ENCODE data around the gene YDJC.
"Not testable (repeated sequence)": the region's sequence is repeated elsewhere in the genome, so short reads cannot be mapped to it uniquely, and the experiment has no call there.

The YDJC gene, protein sequence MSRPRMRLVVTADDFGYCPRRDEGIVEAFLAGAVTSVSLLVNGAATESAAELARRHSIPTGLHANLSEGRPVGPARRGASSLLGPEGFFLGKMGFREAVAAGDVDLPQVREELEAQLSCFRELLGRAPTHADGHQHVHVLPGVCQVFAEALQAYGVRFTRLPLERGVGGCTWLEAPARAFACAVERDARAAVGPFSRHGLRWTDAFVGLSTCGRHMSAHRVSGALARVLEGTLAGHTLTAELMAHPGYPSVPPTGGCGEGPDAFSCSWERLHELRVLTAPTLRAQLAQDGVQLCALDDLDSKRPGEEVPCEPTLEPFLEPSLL

DNA sequence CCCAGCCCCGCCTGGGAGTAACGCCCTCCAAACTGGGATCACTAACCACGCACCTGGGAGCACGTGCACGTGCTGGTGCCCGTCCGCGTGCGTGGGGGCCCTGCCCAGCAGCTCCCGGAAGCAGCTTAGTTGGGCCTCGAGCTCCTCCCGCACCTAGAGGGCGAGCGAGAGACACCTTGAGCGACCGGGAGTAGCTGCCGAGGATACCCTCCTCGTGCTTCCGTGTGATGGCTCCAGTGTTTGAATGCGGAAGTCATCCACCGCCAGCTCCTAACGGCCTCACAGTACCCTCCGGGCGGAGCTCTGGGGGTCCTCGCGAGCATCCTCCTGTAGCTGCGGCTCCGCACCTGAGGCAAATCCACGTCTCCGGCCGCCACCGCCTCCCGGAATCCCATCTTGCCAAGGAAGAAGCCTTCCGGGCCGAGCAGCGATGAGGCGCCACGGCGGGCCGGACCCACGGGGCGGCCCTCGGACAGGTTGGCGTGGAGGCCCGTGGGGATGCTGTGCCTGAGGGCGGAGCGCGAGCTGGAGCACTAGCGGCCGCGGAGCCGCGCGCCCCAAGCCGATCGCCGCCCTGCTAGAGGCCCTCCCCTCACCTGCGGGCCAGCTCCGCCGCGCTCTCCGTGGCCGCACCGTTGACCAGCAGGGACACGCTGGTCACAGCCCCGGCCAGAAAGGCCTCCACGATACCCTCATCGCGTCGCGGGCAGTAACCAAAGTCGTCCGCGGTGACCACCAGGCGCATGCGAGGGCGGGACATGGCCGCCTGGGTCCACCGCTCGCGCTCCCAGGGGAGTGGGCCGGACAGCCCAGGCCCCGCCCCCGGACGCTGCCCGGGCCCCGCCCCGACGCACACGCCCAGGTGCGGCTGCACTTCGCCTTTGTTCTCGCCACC is at the start of gene YDJC:
Gene YDJC, minus strand, starts transcription at position 768 of the 895 bp plus-strand sequence. Its CDS starts 8 bp downstream, at position 760.
- DNase-seq = peak; percentile 76

DNA sequence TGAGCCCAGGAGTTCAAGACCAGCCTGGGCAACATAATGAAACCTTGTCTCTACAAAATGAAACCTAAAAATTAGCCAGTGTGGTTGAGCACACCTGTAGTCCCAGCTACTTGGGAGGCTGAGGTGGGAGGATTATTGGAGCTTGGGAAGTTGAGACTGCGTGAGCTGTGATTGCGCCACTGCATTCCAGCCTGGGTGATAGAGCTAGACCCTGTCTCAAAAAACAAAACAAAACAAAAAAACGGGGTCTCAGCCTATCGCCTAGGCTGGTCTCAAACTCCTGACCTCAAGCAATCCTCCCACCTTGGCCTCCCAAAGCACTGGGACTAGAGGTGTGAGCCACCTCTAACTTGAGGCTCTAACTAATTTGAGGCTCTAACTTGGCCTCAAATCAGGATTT is 49.6 kb upstream of the YDJC start:
- no peak for DNase-seq

DNA sequence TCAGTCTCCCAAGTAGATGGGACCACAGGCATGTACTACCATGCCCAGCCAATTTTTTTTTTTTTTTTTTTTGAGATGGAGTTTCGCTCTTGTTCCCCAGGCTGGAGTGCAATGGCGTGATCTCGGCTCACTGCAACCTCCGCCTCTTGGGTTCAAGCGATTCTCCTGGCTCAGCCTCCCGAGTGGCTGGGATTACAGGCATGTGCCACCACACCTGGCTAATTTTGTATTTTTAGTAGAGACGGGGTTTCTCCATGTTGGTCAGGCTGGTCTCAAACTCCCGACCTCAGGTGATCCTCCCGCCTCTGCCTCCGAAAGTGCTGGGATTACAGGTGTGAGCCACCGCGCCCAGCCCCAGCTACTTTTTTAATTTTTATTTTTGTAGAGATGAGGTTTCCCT is 49.0 kb upstream of the YDJC start:
- DNase-seq = not testable (repeated sequence)

DNA sequence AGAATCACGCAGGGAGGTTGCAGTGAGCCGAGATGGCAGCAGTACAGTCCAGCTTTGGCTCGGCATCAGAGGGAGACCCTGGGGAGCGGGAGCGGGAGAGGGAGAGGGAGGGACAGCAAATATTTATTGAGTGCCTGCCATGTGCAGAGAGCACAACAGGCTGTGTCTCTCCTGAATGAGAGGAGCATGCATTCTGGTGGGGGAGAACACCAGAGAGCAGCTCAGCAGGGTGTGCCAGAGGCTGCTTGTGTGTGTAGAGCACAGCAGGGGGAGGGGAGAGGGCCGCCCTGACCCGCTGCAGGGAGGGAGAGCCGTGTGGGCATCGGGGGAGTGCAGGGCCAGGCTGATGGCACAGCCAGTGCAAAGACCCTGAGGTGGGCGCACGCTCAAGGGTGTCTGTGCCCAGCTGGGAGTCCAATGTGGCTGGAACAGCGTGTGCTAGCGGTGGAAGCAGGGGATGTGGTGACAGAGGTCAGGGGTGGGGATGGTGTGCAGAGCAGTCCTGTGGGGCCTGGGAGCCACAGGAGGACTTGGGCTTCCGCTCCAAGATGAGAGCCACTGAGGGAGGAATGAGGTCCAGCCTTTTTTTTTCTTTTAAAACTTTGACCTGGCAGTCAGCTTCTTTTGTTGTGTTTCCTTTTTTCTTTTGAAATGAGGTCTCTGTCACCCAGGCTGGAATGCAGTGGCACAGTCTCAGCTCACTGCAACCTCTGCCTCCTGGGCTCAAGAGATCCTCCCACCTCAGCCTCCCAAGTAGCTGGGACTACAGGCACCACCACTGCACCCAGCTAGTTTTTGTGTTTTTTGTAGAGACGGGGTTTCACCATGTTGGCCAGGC is 48.0 kb upstream of the YDJC start:
- no peak for DNase-seq

DNA sequence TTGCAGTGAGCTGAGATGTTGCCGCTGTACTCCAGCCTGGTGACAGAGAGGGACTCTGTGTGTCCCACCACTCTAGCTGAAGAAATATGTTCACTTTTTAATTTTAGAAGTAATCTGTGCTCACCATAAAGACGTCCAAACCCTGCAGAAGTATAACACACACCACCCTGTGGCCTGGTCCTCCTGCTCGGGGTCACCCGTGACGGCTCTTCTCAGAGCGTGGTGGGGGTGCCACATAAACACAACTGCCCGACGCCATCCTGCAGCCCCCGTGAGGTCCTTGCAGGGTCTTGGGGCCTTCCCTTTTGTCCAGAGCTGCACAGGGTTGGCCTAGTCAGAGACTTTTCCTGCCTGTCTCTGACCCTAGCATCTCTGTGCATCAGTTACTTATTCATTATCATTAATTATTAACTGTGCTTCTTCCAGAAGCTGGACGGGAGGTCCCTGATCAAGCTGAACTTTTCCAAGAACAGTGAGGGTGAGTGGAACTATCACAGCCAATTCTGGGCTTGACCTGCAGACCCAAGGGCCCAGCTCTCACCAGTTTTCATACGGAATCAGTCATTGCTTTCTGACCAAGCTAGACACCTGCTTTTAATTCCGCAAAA is 44.9 kb upstream of the YDJC start:
- no peak for DNase-seq

DNA sequence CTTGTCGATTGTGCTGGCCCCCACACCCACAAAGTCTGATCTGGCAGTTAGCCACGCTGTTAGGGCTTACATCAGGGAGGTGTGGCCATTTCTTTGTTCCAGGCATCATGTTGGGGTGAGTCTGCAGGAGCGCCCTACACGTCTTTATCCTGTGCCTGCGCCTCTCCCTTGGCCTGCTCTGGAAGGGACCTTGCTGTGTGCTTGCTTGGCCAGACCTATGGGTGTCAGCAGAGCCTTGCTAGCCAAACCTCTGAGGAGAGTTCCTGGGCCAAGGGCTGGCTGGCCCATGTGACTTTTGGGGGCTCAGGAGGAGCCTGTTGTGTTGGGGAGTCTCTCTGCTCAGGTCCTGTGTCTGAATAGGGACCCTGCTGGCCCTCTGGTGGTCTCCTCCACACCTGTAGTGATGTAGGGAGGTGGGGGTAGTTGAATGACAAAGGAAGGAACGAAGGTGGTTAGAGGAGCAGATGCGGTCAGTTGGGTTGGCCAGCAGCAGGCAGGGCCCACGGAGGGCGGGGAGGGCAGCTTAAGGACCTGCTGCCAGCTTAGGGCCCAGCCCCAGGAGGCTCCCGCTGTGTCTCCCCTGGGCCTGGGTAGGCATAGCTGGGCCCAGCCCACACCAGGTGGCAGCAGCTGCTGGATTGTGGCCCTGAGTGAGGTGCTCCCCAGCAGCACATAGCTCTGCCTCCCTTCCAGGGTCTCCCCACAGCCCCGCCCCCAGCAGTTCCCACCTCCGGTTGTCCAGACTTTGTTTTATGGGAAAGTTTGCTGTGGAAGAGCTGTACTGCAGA is 43.9 kb upstream of the YDJC start:
- no peak for DNase-seq

DNA sequence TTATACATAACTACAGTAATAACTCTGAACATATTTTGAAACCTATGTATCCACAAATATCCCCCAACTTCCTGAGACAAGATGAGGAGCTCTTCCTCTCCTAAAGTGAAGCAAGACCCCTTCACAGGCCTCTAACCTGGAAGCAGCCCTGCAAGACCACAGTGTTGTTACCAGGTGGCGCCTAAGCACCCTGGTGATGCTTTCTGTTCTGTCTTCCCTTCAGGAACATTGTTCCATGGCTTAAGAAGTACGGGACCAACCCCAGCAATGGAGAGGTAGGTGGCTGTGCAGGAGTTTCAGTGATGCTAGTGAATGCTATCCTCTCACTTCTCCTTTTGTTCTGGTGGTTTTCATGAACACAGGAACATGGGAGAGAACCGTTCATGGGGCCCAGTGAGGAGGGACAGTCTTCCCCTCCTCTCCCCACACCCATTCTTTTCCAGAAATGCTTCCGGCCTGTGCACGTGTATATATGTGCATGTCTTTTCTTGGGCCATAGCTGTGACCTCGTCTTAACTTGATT is 42.3 kb upstream of the YDJC start:
- no peak for DNase-seq

DNA sequence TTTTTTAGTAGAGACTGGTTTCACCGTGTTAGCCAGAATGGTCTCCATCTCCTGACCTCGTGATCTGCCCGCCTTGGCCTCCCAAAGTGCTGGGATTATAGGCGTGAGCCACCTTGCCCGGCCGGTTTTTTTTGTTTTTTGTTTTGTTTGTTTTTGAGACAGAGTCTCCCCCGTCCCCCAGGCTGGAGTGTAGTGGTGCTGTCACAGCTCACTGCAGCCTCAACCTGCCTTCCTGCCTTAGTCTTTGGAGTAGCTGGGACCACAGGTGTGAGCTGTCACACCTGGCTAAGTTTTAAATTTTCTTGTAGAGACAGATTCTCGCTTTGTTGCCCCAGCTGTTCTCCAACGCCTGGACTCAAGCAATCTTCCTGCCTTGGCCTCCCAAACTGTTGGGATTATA is 39.2 kb upstream of the YDJC start:
- DNase-seq = no peak

DNA sequence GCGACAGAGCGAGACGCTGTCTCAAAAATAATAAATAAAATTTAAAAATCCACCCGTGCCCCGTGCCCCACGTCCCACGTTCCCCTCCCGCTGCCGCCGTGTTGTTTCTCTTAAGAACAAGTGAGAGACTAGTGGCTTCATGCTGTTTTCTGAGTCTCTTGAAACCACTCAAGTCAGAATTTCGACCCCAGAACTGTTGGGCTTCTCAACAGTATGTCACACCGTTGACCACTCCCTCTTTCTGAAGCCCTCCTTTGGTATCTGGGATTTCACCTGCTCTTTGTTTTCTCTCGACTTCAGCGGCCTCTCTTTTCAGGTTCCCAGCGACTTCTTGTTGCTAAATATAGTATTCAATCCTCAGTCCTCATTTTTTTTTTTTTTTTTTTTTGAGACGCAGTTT is 37.0 kb upstream of the YDJC start:
- no peak for DNase-seq

DNA sequence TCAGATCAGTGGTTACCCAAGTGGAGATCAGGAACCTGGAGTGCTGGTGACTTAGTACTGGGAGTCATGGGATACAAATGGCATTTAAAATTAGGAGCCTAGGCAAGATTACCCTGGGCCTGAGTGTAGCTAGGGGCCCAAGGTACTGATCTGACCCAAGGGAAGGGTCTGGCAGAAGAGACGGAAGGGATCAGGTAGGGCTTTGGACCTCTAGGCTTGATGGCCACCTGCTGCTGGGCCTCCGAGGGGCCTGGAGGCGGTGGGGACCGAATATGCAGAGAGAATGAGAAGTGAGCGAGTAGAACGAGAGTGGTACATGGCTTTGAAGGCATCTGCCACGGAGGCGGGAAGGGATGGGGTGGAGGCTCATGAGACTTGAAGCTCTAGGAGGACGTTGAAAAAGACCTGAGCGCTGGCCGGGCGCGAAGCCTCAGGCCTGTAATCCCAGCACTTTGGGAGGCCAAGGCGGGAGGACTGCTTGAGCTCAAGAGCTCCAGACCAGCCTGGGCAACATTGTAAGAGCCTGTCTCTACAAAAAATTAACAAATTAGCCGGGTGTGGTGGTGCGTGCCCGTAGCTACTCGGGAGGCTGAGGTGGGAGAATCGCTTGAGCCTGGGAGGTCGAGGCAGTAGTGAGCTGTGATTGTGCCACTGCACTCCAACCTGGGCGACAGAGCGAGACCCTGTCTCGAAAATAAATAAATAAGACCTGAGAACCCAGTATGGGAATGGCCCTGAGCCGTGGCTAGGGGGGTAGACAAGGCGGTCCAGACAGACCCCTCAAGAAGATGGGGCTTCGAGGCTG is 35.4 kb upstream of the YDJC start:
- no peak for DNase-seq

DNA sequence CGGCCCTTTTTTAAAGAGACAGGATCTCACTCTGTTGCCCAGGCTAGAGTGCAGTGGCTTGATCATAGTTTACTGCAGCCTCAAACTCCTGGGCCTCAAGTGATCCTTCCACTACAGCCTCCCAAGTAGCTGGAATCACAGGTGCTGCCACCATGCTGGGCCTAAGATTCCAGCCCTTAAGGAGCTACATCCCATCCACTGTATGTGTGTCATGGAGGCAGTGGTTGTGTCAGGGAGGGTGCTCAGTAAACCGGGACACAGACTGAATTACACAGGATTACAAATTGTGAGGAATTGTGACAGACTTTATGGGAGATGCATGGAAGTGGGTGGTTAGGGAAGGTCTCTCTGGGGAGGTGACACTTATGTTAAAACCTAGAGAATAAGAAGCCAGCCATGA is 33.9 kb upstream of the YDJC start:
- no peak for DNase-seq

DNA sequence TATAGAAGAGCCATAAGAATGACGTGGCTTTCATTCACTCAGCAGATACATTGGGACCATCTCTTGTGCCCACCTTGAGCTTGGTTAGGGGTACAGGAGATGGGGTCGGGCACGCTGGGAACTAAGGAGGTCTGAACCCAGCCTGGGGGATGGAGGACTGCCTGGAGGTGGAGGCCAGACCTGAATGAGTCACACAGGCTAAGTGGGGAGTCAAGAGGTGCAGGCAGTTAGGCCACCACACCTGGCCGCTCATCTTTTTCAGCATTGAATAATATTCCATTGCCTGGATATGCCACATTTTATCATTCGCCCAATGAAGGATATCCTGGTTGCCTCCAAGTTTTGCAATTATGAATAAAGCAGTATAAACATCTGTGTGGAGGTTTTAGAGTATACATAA is 32.2 kb upstream of the YDJC start:
- no peak for DNase-seq

DNA sequence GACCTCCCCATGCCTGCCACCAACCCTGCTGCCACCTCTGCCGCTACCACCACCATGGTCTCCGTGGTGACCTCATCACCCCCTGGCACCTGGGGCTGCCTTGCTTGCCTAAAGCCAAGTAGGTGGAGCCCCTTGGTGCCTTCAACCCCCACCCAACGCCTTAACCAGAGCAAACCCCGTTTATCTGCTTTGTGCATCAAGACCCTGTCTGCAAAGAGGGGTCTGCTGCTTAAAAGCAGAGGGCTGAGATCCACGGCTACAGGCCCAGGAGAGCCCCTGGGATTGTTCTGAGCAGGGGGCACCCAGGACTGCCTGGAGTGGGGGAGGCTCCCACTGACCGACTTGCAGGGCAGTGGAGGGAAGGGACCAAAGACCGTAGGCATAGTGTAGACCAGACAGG is 31.1 kb upstream of the YDJC start:
- DNase-seq = no peak

DNA sequence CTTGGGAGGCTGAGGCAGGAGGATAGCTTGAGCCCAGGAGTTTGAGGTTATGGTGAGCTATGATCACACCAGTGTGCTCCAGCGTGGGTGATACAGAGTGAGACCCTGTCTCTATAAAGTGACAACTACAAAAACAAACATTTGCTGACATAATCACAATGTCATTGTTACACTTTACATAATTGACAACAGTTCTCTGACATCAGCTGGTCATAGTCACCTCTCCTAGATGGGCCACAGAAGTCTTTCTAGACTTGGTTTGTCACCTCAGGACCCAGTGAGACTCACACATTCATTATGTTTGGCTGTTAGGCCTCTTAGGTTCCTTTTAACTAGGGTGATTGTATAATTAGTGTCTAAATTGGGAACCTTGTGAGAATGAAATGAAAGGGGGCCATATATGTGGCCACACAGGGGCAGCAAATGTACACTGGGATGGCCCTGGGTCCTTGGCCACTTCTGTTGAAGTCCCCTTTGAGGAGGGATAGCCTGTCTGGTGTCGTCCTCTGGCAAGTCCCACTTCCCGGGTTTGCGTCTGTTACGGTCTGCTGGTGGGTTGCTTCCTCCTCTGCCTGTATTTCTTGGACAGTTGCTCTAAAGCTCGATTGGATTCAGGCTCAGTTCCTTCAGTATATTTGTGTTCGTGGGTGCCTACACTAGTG is 30.2 kb upstream of the YDJC start:
- no peak for DNase-seq

DNA sequence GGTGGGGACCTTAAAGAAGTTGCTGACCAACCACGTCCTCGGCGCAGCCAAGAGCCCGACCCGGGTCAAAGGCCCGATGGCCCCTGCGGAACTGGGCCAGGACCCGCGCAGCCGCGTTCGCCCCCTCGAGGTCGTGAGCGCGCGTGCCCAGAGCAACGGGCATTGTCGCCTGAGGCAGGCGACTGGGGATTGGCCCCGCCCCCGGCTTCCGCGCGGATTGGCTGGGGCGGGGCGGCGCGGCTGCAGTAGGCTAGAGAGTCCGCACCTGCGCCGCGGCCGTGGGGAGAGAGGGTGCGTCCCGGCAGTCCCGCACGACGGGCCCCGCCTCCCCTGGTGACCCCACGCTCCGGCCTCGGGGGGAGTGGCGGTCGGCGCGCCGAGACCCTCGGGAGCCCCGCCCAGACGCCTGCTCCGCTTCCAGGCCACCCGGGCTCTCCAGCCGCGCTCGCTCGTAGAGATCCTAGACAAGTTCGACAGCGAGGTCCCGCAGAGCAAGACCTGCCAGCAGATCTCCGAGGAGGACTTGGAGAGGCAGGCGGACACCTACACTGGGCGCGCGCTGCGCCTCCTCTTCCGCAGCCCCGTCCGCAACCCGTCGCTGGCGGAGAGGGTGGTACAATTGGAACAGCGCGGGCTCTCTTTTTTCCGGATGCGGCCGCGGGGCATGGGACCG is 27.7 kb upstream of the YDJC start:
- peak; percentile 65 for DNase-seq

DNA sequence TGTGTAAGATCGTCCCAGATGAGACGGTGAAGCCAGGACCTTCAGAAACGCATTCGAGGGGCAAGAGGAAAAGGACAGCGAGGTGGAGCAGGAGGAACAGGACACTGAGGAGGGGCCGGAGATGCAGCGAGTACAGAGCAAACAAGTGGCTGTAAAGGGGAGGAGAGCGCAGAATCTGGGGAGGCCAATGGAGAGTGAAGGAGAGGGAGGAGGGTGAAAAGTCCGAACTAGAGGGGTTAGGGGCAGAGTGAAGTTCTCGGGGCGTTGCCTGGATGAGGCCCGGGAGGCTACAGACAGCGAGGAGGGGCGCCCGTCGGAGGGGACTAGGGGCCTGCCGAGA is 27.2 kb upstream of the YDJC start:
- DNase-seq = no peak

DNA sequence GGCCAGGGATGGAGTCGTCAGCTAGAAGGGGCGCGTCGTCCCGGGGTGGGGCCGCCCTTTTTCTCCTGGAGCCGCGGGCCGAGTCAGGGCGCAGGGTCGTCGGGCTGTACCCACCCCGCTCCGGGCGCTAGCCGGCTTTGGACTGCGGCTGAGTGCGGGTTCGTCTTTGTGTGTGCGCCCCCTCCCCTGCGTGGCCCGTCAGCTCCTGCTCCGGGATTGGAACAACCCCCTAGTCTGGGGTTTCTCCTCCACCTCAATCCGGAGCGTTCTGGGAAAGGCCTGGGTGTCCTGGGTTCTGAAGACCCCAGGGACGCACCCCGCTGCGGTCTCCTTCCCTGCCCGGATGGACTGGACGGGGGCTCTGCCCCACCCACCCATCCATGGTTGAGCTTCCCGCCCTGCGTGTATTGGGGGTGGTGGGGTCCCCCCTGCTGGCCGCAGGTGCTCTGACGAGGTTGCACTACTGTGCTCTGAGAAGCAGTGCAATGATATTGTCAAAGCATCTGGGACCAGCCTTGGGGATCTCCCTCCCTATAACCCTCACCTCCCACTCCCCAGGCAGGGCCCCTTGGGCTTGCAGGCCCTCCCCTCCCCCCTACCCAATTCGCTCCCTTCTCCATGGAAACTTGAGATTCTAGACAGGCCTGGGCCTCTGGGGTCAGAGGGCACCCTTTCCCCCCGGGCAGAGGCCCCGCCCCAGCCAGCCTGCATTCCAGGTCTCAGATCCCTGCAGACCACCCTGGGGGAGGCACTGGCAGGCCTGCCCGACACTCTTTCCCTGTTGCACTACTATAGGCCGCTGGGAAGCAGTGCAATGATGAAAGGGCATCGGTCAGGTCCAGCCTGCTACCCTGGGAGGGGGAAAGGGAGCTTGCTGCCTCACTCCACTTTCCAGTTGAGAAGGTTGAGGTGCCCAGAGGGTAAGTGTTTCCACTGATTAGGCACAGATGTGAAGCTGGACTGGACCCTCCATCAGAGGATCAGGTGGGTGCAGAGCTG is 23.0 kb upstream of the YDJC start:
- no peak for DNase-seq

DNA sequence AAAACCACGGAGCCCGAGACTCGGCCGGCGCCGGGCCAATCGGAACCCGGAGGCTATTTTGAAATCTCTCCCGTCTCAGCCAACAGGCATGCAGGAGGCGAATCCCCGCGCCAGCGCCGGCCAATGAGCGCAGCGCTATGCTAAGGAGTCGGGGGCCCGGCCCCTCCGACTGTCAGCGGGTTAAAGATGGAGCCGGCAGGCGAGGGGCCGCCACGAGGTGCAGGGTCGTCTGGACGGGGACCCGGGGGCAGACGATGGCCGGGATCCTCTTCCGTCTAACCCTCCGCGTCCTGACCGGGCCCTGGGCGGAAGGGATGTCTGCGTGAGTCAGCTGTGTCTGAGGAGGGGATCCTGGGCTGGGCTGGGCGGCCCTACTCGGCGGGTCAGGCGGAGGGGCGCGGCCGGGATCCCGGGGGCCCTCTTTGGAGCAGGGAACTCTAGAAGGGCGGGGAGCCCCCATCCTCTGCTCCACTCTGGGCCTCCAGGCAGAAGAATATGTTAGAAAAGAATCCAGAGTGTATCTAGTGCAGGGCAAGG is 22.3 kb upstream of the YDJC start:
- peak; percentile 81 for DNase-seq
